BE2C (cell line): Measurements from ENCODE around the gene CHAC2.

ENCODE experiments used
- DNase-seq: peaks from one replicate; pipeline ENCODE4 v3.0.0-alpha.2; 2020
- H3K27me3 ChIP-seq: fragments of 250-450 bp; sonication (Bioruptor Pico); 2 replicates; pipeline ENCODE4 v1.5.1; 2020; ENCODE audit warnings: mild to moderate bottlenecking
- H3K36me3 ChIP-seq: fragments of 250-450 bp; sonication (Bioruptor Pico); 2 replicates; pipeline ENCODE4 v1.5.1; 2020; ENCODE audit warnings: mild to moderate bottlenecking
- H3K4me1 ChIP-seq: fragments of 250-450 bp; sonication (Bioruptor Pico); 2 replicates; pipeline ENCODE4 v1.5.1; 2020
- H3K4me3 ChIP-seq: 2 replicates; pipeline ENCODE4 v1.5.1; 2011; ENCODE audit warnings: low read depth, low read length
- H3K9me3 ChIP-seq: fragments of 250-450 bp; sonication (Bioruptor Pico); 2 replicates; pipeline ENCODE4 v1.5.1; 2020
- TF ChIP-seq, protein P1 (sequence below): IDR thresholded peaks from 2 replicates; pipeline ENCODE4 v1.5.1; 2012; ENCODE audit warnings: mild to moderate bottlenecking, low read depth, low read length

The CHAC2 gene

DNA sequence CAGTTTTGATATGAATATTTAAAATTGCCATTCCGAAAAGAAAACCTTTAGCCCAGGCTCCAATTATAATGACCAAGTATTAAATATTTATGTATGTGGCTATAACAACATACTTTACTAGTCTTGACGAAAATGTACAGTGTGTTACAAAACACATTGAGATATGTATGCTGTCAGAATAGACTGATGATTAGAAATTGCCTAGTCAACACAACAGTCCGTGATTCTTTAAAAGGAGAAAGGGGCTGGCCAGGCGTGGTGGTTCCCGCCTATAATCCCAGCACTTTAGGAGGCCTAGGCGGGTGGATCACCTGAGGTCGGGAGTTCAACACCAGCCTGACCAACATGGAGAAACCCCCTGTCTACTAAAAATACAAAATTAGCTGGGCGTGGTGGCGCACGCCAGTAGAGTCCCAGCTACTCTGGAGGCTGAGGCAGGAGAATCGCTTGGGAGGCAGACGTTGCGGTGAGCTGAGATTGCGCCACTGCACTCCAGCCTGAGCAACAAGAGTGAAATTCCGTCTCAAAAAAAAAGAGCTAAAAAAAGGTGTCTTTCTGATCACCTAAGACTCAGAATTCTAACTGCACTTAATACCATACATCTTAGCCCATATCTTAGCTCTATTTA lies 1.8 kb downstream of the CHAC2 start:
- no peaks in the 10 kb centered on the region for H3K36me3 ChIP-seq
- H3K27me3 ChIP-seq = no peaks in the 10 kb centered on the region
- H3K9me3 ChIP-seq = no peaks in the 10 kb centered on the region
- TF ChIP-seq, protein P1, sequence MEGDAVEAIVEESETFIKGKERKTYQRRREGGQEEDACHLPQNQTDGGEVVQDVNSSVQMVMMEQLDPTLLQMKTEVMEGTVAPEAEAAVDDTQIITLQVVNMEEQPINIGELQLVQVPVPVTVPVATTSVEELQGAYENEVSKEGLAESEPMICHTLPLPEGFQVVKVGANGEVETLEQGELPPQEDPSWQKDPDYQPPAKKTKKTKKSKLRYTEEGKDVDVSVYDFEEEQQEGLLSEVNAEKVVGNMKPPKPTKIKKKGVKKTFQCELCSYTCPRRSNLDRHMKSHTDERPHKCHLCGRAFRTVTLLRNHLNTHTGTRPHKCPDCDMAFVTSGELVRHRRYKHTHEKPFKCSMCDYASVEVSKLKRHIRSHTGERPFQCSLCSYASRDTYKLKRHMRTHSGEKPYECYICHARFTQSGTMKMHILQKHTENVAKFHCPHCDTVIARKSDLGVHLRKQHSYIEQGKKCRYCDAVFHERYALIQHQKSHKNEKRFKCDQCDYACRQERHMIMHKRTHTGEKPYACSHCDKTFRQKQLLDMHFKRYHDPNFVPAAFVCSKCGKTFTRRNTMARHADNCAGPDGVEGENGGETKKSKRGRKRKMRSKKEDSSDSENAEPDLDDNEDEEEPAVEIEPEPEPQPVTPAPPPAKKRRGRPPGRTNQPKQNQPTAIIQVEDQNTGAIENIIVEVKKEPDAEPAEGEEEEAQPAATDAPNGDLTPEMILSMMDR = no peak
- no peak overlapping the region for H3K4me3 ChIP-seq
- no peak for DNase-seq
- no peaks in the 10 kb centered on the region for H3K4me1 ChIP-seq

DNA sequence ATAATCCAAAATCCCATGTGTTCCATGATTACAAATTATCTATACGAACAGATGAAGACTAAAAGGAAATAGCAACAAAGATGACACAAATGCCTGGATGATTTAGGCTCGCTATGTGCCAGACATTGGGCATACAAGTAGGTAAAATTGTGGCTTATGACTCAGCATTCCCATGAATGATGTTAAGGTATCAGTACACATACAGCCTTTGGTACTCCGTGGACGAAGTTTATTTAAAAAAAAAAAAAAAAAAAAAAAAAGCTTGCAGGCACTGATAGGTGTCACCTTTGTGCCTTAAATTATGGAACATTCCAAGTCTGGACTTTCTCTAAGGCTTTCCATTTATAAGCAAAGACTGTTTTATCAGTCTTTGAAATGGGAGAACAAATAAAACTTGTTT lies 2.7 kb downstream of the CHAC2 start:
- H3K27me3 ChIP-seq = no peaks in the 10 kb centered on the region
- no peaks in the 10 kb centered on the region for H3K9me3 ChIP-seq
- H3K36me3 ChIP-seq = no peaks in the 10 kb centered on the region
- H3K4me3 ChIP-seq = no peak overlapping the region
- TF ChIP-seq, protein P1 = no peak
- DNase-seq = no peak
- H3K4me1 ChIP-seq = no peaks in the 10 kb centered on the region

DNA sequence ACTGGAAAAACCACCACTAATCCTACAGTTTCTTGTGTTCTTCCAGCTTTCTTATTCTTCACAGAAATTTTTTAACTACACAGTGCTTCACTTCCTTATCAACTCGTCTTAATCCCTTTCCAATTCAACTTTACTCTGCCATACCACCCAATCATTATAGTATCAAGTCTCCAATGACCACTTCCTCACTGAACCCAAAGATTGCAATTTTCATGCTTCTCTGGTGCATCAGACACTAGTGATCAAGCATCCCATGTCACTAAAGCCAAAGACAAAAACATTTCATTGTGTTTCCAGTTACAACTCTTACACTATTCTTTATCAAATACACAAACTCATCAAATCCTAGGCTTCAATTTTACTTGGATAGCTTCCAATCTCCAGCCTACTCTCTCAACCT lies 9.5 kb downstream of the CHAC2 start:
- H3K36me3 ChIP-seq = no peaks in the 10 kb centered on the region
- TF ChIP-seq, protein P1 = no peak

DNA sequence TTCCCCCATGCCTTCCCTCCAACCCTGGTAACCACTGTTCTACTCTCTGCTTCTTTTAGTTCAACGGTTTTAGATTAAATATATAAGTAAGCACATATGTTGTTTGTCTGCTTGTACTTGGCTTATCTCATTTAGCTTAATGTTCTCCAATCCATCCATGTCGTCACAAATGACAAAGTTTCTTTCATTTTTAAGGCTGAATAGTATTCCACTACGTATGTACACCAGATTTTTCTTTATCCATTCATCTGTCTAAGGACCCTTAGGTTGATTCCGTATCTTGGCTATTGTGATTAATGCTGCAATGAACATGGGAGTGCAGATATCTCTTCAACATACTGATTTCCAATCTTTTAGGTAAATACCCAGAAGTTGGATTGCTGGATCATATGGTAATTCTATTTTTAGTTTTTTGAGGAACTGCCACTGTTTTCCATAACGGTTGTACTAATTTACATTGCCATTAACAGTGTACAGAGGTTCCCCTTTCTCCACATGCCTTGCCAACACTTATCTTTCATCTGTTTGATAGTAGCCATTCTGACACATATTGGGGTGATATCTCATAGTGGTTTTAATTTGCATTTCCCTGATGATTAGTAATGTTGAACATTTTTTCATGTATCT lies 11.0 kb downstream of the CHAC2 start:
- Histone ChIP-seq H3K4me1 (no peaks in the 10 kb centered on the region), H3K4me3 (no peak overlapping the region), H3K27me3 (no peaks in the 10 kb centered on the region), H3K9me3 (no peaks in the 10 kb centered on the region), H3K36me3 (no peaks in the 10 kb centered on the region)
- TF ChIP-seq, protein P1 = no peak
- DNase-seq = no peak

More for the DNA sequence above, 9.5 kb downstream of the CHAC2 start:
- H3K9me3 ChIP-seq = no peaks in the 10 kb centered on the region
- H3K27me3 ChIP-seq = no peaks in the 10 kb centered on the region
- no peak overlapping the region for H3K4me3 ChIP-seq
- no peaks in the 10 kb centered on the region for H3K4me1 ChIP-seq
- no peak for DNase-seq

DNA sequence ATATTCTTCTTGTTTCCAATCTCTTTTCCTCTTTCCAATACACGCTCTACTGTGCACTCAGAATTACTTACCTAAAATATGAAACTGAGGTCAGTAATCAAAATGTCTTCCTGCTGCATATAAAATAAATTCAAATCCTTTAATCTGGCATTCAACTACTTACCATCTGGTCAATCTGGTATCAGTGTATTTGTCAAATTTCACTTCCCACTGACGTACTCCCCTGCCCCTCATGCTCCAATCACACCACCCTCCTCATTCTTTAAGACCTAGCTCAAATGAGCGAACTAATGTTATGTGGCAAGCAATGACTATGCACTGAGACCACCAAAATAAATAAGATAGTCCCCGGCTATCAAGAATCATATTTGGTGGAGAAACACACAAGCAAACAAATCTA lies 12.5 kb downstream of the CHAC2 start:
- no peak for DNase-seq
- Histone ChIP-seq H3K4me1 (no peaks in the 10 kb centered on the region), H3K27me3 (no peaks in the 10 kb centered on the region), H3K9me3 (no peaks in the 10 kb centered on the region), H3K36me3 (no peaks in the 10 kb centered on the region; the same call in 1 of the 2 replicates), H3K4me3 (no peak overlapping the region)
- TF ChIP-seq, protein P1 = no peak

DNA sequence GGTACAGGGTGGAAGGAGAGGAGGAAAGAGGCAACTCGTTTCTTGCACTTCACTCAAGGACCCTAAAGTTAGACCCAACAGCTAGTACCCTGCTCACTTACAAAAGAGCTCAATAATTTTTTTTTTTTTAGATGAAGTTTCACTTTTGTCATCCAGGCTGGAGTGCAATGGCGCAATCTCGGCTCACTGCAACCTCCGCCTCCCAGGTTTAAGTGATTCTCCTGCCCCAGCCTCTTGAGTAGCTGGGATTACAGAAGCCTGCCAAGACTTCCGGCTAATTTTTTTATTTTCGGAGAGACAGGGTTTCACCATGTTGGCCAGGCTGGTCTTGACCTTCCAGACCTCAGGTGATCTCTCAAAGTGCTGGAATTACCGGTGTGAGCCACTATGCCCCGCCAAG lies 15.1 kb downstream of the CHAC2 start:
- no peak overlapping the region for H3K4me3 ChIP-seq
- DNase-seq = no peak
- H3K4me1 ChIP-seq = no peaks in the 10 kb centered on the region
- no peaks in the 10 kb centered on the region for H3K9me3 ChIP-seq
- TF ChIP-seq, protein P1 = no peak
- no peaks in the 10 kb centered on the region; the same call in 1 of the 2 replicates for H3K36me3 ChIP-seq
- H3K27me3 ChIP-seq = no peaks in the 10 kb centered on the region
